DOHH2 (cell line): ENCODE measurements around the gene SS18L1.

Source experiments
- EZH2phosphoT487 ChIP-seq: fragments of 200-600 bp; sonication (generic); IDR thresholded peaks from 2 replicates; pipeline ENCODE4 v1.6.1; 2017; ENCODE audit warnings: borderline replicate concordance, mild to moderate bottlenecking, antibody characterized with exemption, low read length, moderate library complexity, mixed read lengths
- TF ChIP-seq, protein P1 (sequence below): fragments of 200-600 bp; sonication (generic); IDR thresholded peaks from one replicate; pipeline ENCODE4 v1.5.1; 2014; ENCODE audit warnings: antibody characterized with exemption, mild to moderate bottlenecking, low read depth, low read length; ENCODE audit not compliant: poor library complexity, severe bottlenecking

DNA sequence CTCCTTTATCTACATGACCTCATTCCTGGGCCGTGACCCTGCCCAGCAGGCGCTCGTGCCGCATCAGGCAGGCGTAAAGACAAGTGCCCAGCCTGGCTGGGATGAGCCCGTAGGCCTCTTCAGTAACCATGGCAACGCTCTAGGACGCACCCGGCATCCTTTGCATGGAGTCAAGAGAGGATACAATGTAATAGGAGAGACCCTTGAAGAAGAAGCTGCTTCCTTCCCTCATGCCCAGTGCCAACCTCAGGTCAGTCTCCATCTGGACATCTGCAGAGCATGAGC, 26.3 kb upstream of the SS18L1 start:
- TF ChIP-seq, protein P1, sequence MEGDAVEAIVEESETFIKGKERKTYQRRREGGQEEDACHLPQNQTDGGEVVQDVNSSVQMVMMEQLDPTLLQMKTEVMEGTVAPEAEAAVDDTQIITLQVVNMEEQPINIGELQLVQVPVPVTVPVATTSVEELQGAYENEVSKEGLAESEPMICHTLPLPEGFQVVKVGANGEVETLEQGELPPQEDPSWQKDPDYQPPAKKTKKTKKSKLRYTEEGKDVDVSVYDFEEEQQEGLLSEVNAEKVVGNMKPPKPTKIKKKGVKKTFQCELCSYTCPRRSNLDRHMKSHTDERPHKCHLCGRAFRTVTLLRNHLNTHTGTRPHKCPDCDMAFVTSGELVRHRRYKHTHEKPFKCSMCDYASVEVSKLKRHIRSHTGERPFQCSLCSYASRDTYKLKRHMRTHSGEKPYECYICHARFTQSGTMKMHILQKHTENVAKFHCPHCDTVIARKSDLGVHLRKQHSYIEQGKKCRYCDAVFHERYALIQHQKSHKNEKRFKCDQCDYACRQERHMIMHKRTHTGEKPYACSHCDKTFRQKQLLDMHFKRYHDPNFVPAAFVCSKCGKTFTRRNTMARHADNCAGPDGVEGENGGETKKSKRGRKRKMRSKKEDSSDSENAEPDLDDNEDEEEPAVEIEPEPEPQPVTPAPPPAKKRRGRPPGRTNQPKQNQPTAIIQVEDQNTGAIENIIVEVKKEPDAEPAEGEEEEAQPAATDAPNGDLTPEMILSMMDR = no peak
- TF ChIP-seq EZH2phosphoT487 = no peak
